ENCODE results near the gene COL6A3.

- TF ChIP-seq CTCF (IDR thresholded peaks at IDR 0.05) (no peak), TCF12 (IDR thresholded peaks at IDR 0.05) (no peak), JUND (IDR thresholded peaks at IDR 0.05) (no peak), EZH2phosphoT487 (IDR thresholded peaks at IDR 0.05; ENCODE audit: borderline replicate concordance, low read depth) (no peak), TAF1 (IDR thresholded peaks at IDR 0.05; ENCODE audit: borderline replicate concordance, low read depth, low read length) (no peak), CHD2 (IDR thresholded peaks at IDR 0.05; ENCODE audit: low read length, partially characterized antibody) (no peak), EP300 (IDR thresholded peaks at IDR 0.05; ENCODE audit: borderline replicate concordance in 1 of 2, low read depth in 1 of 2, low read length in 1 of 2) (no peak)
- TF ChIP-seq, protein P1, sequence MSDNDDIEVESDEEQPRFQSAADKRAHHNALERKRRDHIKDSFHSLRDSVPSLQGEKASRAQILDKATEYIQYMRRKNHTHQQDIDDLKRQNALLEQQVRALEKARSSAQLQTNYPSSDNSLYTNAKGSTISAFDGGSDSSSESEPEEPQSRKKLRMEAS (IDR thresholded peaks at IDR 0.05; ENCODE audit: low read depth) = no peak
These were observed 6.3 kb downstream of the COL6A3 start for GRCh38 chr2:237407700-237408099.

Measured in SK-N-SH (cell line).